Erythroblast (primary cell): ENCODE data around the gene THSD7A.

ENCODE experiments used
- GATA1 ChIP-seq: IDR thresholded peaks from 2 replicates; pipeline ENCODE4 v1.6.1; 2011; ENCODE audit warnings: low read depth, mild to moderate bottlenecking, control low read depth, low read length, moderate library complexity
- POLR2A ChIP-seq: IDR thresholded peaks from 2 replicates; pipeline ENCODE4 v1.6.1; 2011; ENCODE audit warnings: mild to moderate bottlenecking, low read length

DNA sequence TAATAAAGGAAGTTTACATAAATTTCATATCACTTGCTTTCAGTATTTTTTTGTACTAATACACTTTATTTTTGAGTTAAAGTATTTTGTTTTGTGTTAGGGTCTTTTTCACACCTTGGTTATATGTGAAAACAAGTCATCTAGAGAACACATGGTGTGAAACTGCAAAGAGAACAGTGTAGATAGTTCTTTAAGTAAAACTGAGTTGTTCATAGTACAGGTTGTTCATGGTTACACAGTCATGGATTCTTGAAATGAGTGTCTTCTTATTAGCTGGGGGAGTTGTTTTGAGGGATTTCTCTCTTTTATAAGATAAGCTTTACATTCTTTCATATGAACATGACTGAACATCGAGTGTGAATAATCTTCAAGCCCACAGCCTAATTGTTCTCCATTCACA is 244.2 kb downstream of the THSD7A start:
- TF ChIP-seq POLR2A (no peak), GATA1 (no peak)
